Osteocyte (in vitro differentiated cells): Measurements from ENCODE around the gene PSMB8. TPM values are rescaled to one million over a fixed set of nuclear protein-coding genes. Genes with fewer than 3 reads are reported as not detected.

Experiments
- DNase-seq: peaks from one replicate; pipeline ENCODE4 v3.0.0; 2021; ENCODE audit warnings: mixed read lengths; ENCODE audit not compliant: unreplicated experiment; ENCODE audit errors: extremely low spot score
- H3K27ac Mint-ChIP-seq: one replicate; pipeline ENCODE4 v1.8.0; 2021; ENCODE audit warnings: mild to moderate bottlenecking, mixed read lengths; ENCODE audit not compliant: unreplicated experiment
- H3K27me3 Mint-ChIP-seq: one replicate; pipeline ENCODE4 v1.8.0; 2021; ENCODE audit warnings: mixed read lengths; ENCODE audit not compliant: unreplicated experiment
- H3K36me3 Mint-ChIP-seq: one replicate; pipeline ENCODE4 v1.8.0; 2021; ENCODE audit warnings: mixed read lengths; ENCODE audit not compliant: unreplicated experiment
- H3K4me1 Mint-ChIP-seq: one replicate; pipeline ENCODE4 v1.8.0; 2021; ENCODE audit warnings: mixed read lengths; ENCODE audit not compliant: unreplicated experiment
- H3K4me3 Mint-ChIP-seq: one replicate; pipeline ENCODE4 v1.8.0; 2021; ENCODE audit warnings: mild to moderate bottlenecking, moderate library complexity, mixed read lengths; ENCODE audit not compliant: unreplicated experiment
- H3K9me3 Mint-ChIP-seq: one replicate; pipeline ENCODE4 v1.8.0; 2021; ENCODE audit warnings: mixed read lengths; ENCODE audit not compliant: unreplicated experiment
- total RNA-seq: library from RNA; stranded (reverse); gene quantifications from 2 replicates; pipeline ENCODE4 v1.2.1, GENCODE V29; 2021
- TF ChIP-seq, protein P1 (sequence below): fragments of 200-600 bp; sonication (generic); IDR thresholded peaks from 2 replicates; pipeline ENCODE4 v1.5.0; 2021; ENCODE audit warnings: antibody characterized with exemption, mild to moderate bottlenecking, moderate library complexity

PSMB8 gene
- total RNA-seq, 1 donor from 2014 or later, result 66.1 TPM

DNA sequence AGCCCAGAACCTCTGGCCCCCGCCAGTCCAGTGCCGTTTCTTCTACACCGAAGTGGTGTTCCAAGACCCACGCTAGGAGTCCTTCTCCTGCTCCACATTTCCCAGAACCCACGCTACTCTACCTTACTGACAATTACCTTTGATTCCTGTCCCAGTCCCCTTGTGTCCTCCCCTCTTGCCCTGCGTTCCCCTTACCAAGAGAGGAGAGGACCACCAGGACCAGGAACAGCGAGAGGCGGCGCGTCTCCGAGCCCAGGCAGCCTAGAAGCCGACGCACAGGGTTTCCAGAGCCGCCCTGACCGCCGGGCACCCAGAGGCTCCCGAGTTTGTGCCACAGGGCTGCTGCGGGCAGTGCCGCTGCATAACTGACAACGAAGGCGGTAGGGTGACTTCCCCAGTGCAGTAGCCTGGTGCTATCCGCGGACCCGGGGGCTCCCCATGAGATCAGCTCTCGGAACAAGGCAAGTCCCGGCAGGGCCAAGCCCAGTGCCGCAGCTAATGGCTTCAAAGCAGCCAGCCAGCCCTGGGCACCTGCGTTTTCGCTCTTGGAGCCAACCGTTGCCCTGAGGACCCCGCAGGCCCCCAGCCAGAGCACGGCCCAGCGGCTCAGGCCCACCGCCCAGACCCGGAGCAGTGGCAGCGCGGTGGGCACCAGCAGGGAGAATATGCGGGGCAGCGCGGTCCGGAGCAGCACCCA, 9.1 kb upstream of the PSMB8 start:
- Mint-ChIP-seq H3K9me3 (no peaks in the 10 kb centered on the region), H3K4me1 (peaks cover 32% of the 10 kb centered on the region), H3K27me3 (no peaks in the 10 kb centered on the region), H3K4me3 (peak overlapping the region; percentile 92), H3K36me3 (peaks cover 28% of the 10 kb centered on the region), H3K27ac (peak overlapping the region; percentile 100)
- no peak for DNase-seq
- TF ChIP-seq, protein P1, sequence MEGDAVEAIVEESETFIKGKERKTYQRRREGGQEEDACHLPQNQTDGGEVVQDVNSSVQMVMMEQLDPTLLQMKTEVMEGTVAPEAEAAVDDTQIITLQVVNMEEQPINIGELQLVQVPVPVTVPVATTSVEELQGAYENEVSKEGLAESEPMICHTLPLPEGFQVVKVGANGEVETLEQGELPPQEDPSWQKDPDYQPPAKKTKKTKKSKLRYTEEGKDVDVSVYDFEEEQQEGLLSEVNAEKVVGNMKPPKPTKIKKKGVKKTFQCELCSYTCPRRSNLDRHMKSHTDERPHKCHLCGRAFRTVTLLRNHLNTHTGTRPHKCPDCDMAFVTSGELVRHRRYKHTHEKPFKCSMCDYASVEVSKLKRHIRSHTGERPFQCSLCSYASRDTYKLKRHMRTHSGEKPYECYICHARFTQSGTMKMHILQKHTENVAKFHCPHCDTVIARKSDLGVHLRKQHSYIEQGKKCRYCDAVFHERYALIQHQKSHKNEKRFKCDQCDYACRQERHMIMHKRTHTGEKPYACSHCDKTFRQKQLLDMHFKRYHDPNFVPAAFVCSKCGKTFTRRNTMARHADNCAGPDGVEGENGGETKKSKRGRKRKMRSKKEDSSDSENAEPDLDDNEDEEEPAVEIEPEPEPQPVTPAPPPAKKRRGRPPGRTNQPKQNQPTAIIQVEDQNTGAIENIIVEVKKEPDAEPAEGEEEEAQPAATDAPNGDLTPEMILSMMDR, result no peak

DNA sequence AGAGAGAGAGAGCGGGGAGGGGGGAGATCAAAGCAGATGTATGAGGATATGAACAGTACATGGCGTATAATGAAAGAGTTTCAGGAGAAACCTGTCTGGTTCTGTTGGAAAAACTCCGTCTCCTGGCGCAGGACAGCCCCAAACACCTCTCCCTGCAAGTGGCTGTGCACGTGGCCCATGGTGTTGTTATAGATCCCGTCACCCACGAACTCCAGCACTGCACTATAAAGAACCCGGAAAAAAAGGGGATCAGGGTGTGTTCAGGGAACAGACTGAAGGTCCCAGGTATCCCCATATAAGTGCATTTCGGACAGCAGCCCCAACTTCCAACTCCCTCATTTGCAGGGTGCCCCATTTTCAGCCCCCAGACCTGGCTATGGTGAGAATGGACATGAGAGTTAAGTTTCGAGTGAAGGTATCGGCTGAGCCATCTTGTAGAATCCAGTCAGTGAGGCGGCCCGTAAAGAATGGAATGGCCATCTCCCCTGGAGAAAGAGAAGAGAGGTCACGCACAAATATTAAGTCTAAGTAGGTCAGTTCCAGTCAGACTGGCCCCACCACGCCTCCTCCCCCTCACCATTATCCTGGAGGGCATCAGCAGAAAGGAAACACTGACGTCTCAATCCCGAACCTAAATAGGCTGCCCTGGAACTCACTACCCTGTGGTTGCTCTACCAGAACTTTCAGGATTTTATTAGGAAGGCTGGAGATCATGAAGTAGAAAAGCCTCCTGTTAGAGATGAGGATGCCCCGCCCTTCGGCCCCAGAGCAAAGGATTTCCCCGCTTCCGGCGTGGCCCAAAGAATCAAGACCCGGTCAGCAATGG, 8.4 kb upstream of the PSMB8 start:
- Mint-ChIP-seq H3K4me3 (peak overlapping the region; percentile 92), H3K27me3 (no peaks in the 10 kb centered on the region), H3K4me1 (peaks cover 32% of the 10 kb centered on the region), H3K36me3 (peaks cover 36% of the 10 kb centered on the region), H3K27ac (peak overlapping the region; percentile 100), H3K9me3 (no peaks in the 10 kb centered on the region)
- TF ChIP-seq, protein P1, result no peak
- no peak for DNase-seq

DNA sequence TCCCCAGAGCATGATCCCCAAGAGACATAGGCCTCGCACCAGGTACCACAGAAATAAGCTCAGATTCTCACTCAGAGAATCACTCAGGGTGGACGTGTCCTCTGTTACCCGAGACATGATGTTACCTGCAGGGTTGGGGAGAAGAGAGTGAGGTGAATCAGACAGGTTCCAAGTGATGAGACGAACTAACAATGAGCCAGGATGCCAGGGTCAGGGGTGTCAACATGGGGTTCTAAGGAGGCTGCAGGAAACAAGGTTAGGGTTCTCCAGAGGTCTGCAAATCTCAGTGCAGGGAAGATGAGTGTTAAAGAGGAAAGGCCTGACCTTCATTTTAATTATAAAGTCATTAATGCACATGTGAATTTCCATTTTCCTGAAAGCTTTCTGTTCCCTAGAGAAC, 7.2 kb upstream of the PSMB8 start:
- Mint-ChIP-seq H3K4me1 (peaks cover 32% of the 10 kb centered on the region), H3K9me3 (no peaks in the 10 kb centered on the region), H3K27me3 (no peaks in the 10 kb centered on the region), H3K36me3 (peaks cover 41% of the 10 kb centered on the region), H3K27ac (no peak overlapping the region), H3K4me3 (no peak overlapping the region)
- TF ChIP-seq, protein P1, result no peak
- DNase-seq, result no peak

GRCh38 chr6:32849126-32849525, 5.3 kb upstream of the PSMB8 start:
- TF ChIP-seq, protein P1, result no peak
- H3K27me3 Mint-ChIP-seq, result no peaks in the 10 kb centered on the region
- H3K9me3 Mint-ChIP-seq, result no peaks in the 10 kb centered on the region
- H3K36me3 Mint-ChIP-seq, result peaks cover 42% of the 10 kb centered on the region
- H3K4me1 Mint-ChIP-seq, result peaks cover 25% of the 10 kb centered on the region
- DNase-seq, result no peak
- no peak overlapping the region for H3K27ac Mint-ChIP-seq
- H3K4me3 Mint-ChIP-seq, result no peak overlapping the region

GRCh38 chr6:32847795-32848194, 3.9 kb upstream of the PSMB8 start:
- Mint-ChIP-seq H3K36me3 (peaks cover 42% of the 10 kb centered on the region), H3K27me3 (no peaks in the 10 kb centered on the region), H3K4me3 (no peak overlapping the region), H3K9me3 (no peaks in the 10 kb centered on the region), H3K27ac (no peak overlapping the region), H3K4me1 (peaks cover 29% of the 10 kb centered on the region)
- DNase-seq, result no peak
- TF ChIP-seq, protein P1, result no peak
